BE2C (cell line): Measurements from ENCODE around the gene OR1A1.
"Not testable (repeated sequence)": the region's sequence is repeated elsewhere in the genome, so short reads cannot be mapped to it uniquely, and the experiment has no call there.

ENCODE experiments used
- DNase-seq: peaks from one replicate; pipeline ENCODE4 v3.0.0-alpha.2; 2020
- H3K27me3 ChIP-seq: fragments of 250-450 bp; sonication (Bioruptor Pico); 2 replicates; pipeline ENCODE4 v1.5.1; 2020; ENCODE audit warnings: mild to moderate bottlenecking
- H3K36me3 ChIP-seq: fragments of 250-450 bp; sonication (Bioruptor Pico); 2 replicates; pipeline ENCODE4 v1.5.1; 2020; ENCODE audit warnings: mild to moderate bottlenecking
- H3K4me1 ChIP-seq: fragments of 250-450 bp; sonication (Bioruptor Pico); 2 replicates; pipeline ENCODE4 v1.5.1; 2020
- H3K4me3 ChIP-seq: 2 replicates; pipeline ENCODE4 v1.5.1; 2011; ENCODE audit warnings: low read depth, low read length
- H3K9me3 ChIP-seq: fragments of 250-450 bp; sonication (Bioruptor Pico); 2 replicates; pipeline ENCODE4 v1.5.1; 2020
- TF ChIP-seq, protein P1 (sequence below): IDR thresholded peaks from 2 replicates; pipeline ENCODE4 v1.5.1; 2012; ENCODE audit warnings: mild to moderate bottlenecking, low read depth, low read length

The OR1A1 gene

GRCh38 chr17:3213587-3213986, 6.1 kb downstream of the OR1A1 start:
- TF ChIP-seq, protein P1, sequence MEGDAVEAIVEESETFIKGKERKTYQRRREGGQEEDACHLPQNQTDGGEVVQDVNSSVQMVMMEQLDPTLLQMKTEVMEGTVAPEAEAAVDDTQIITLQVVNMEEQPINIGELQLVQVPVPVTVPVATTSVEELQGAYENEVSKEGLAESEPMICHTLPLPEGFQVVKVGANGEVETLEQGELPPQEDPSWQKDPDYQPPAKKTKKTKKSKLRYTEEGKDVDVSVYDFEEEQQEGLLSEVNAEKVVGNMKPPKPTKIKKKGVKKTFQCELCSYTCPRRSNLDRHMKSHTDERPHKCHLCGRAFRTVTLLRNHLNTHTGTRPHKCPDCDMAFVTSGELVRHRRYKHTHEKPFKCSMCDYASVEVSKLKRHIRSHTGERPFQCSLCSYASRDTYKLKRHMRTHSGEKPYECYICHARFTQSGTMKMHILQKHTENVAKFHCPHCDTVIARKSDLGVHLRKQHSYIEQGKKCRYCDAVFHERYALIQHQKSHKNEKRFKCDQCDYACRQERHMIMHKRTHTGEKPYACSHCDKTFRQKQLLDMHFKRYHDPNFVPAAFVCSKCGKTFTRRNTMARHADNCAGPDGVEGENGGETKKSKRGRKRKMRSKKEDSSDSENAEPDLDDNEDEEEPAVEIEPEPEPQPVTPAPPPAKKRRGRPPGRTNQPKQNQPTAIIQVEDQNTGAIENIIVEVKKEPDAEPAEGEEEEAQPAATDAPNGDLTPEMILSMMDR: no peak
- Histone ChIP-seq H3K9me3 (no peaks in the 10 kb centered on the region), H3K4me1 (no peaks in the 10 kb centered on the region), H3K4me3 (no peak overlapping the region), H3K27me3 (no peaks in the 10 kb centered on the region), H3K36me3 (no peaks in the 10 kb centered on the region)
- DNase-seq: no peak

- H3K9me3 ChIP-seq, DNase-seq, H3K27me3 ChIP-seq, H3K36me3 ChIP-seq, H3K4me1 ChIP-seq, H3K4me3 ChIP-seq: not testable (repeated sequence)
These were observed 12.5 kb downstream of the OR1A1 start for GRCh38 chr17:3219978-3220377.

- Histone ChIP-seq H3K36me3 (no peaks in the 10 kb centered on the region), H3K9me3 (no peaks in the 10 kb centered on the region), H3K4me3 (no peak overlapping the region), H3K27me3 (no peaks in the 10 kb centered on the region), H3K4me1 (no peaks in the 10 kb centered on the region)
- no peak for DNase-seq
- TF ChIP-seq, protein P1: no peak
These were observed 14.4 kb downstream of the OR1A1 start for GRCh38 chr17:3221850-3222249.

DNA sequence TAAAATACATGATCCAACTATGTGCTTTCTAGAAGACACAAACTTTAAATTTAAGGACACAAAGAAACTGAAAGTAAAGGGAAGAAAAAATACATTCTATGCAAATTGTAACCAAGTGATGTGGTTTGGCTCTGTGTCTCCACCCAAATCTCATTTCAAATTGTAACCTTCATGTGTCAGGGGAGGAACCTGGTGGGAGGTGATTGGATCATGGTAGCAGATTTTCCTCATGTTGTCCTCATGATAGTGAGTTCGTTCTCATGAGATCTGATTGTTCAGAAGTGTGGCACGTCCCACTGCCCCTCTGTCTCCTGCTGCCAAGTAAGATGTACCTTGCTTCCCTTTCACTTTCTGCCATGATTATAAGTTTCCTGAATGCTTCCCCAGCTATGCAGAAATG, 15.0 kb downstream of the OR1A1 start:
- Histone ChIP-seq H3K36me3 (no peaks in the 10 kb centered on the region), H3K4me1 (no peaks in the 10 kb centered on the region), H3K27me3 (no peaks in the 10 kb centered on the region), H3K4me3 (no peak overlapping the region), H3K9me3 (no peaks in the 10 kb centered on the region)
- TF ChIP-seq, protein P1: no peak
- no peak for DNase-seq

GRCh38 chr17:3224721-3225352, 17.4 kb downstream of the OR1A1 start:
- DNase-seq, H3K4me3 ChIP-seq, H3K36me3 ChIP-seq, H3K4me1 ChIP-seq, H3K27me3 ChIP-seq, H3K9me3 ChIP-seq: not testable (repeated sequence)

GRCh38 chr17:3232300-3232699, 24.8 kb downstream of the OR1A1 start:
- H3K27me3 ChIP-seq, H3K4me1 ChIP-seq, DNase-seq: not testable (repeated sequence)

GRCh38 chr17:3238685-3239084, 31.2 kb downstream of the OR1A1 start:
- not testable (repeated sequence) for H3K4me3 ChIP-seq, H3K27me3 ChIP-seq, H3K36me3 ChIP-seq, H3K4me1 ChIP-seq, DNase-seq, H3K9me3 ChIP-seq

More at GRCh38 chr17:3232300-3232699, 24.8 kb downstream of the OR1A1 start:
- not testable (repeated sequence) for H3K4me3 ChIP-seq, H3K36me3 ChIP-seq, H3K9me3 ChIP-seq

GRCh38 chr17:3241044-3241443, 33.6 kb downstream of the OR1A1 start:
- not testable (repeated sequence) for DNase-seq, H3K4me3 ChIP-seq, H3K27me3 ChIP-seq, H3K36me3 ChIP-seq, H3K4me1 ChIP-seq, H3K9me3 ChIP-seq

DNA sequence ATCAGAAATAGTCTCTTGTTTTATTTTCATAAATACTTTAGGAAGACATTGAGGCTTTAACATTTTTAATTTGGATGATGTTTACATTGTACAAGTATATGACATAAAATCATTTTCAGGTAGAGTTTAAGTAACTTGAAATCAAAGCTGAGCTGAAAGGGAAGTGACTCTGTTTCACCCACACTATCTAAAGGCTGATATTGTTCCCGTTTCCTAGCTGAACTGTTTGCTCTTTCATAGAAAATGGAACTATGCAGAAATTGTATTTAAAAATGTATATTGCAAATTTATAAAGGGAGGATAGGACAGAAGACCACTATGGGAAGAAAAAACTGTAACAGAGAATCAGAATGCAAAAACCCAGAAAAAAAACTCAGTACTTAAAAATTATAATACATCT, 37.4 kb downstream of the OR1A1 start:
- H3K4me1 ChIP-seq, H3K27me3 ChIP-seq, H3K9me3 ChIP-seq, H3K4me3 ChIP-seq, DNase-seq, H3K36me3 ChIP-seq: not testable (repeated sequence)

DNA sequence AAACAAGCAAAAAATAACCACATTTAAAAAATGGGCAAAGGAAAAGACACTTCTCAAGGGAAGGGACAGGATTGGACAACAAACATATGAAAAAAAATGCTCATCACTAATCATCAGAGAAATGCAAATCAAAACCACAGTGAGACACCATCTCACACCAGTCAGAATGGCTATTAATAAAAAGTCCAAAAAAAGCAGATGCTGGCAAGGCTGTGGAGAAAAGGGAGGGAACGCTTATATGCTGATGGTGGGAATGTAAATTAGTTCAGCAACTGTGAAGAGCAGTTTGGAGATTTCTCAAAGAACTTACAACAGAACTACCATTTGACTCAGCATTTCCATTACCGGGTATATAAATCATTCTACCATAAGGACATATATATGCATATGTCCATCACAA, 41.5 kb downstream of the OR1A1 start:
- not testable (repeated sequence) for DNase-seq, H3K9me3 ChIP-seq, H3K4me1 ChIP-seq, H3K27me3 ChIP-seq, H3K4me3 ChIP-seq, H3K36me3 ChIP-seq
